ENCODE results near the gene SOX1. TPM values are rescaled to one million over a fixed set of nuclear protein-coding genes. Genes with fewer than 3 reads are reported as not detected.

SOX1 gene
- total RNA-seq, 1 donor from 2014 or later, result not detected

- no peak overlapping the region for H3K4me3 ChIP-seq (ENCODE audit: low read depth, low read length)
- DNase-seq (ENCODE audit: low read depth) (no peak), FAIRE-seq (no peak)
- no peak for TF ChIP-seq CTCF (IDR thresholded peaks at IDR 0.05; ENCODE audit: insufficient read depth, low read length, severe bottlenecking)
- peaks cover 69% of the 10 kb centered on the region for H3K27me3 ChIP-seq (ENCODE audit: control insufficient read depth, insufficient read depth, low read length)
- no peaks in the 10 kb centered on the region for H3K36me3 ChIP-seq (ENCODE audit: control insufficient read depth, insufficient read depth, low read length)
Measured at GRCh38 chr13:112062072-112062567, 4.8 kb upstream of the SOX1 start.

DNA sequence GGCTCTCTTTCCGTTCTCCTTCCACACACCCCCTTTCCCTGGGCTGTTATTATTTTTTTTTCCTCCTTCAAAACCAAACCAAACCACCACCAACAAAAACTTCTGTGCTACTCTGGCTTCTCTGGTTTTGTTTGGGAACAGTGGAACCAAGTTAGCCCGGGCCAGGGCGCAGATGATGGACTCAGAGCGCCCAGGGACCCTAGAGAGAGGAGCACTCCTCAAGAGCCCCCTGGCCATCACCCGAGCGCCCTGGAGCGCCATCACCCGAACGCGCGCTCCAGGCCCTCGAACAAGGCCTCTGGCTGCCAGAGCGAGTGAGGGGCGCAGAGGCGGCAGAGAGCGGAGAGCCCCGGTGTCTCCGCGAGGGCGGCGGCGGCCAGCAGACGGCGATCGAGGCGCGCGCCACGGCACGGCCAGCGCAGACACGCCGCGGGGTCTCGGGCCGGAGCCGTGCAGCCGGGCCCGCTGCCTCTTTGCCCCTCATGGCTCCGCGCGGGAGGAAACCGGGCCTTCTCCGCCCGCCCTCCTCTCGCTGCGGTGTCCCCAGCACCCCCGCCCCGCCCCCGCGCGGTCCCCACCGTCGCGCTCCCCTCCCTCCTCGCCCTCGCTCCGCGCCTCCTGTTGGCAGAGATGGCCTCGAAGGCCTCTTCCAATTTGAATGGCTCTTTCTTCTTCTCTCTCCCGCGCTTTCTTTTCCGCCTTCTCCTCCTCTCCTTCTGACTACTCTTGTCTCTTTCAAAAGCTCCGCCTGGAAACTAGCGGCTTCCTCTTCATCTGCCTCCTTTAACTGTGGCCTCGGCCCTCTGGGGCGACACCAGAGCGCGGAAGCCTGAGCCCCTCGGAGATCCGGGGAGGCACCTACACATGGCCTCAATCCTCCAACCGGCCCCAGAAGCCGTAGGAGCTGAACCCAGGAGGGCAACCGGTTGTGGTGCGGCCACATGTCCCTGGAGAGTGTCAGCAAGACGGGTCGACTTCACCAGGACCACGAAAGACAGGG lies 4.1 kb upstream of the SOX1 start:
- H3K27me3 ChIP-seq (ENCODE audit: control insufficient read depth, insufficient read depth, low read length), result peaks cover 66% of the 10 kb centered on the region
- FAIRE-seq (no peak), DNase-seq (ENCODE audit: low read depth) (no peak)
- H3K36me3 ChIP-seq (ENCODE audit: control insufficient read depth, insufficient read depth, low read length), result no peaks in the 10 kb centered on the region
- no peak for TF ChIP-seq CTCF (IDR thresholded peaks at IDR 0.05; ENCODE audit: insufficient read depth, low read length, severe bottlenecking)
- H3K4me3 ChIP-seq (ENCODE audit: low read depth, low read length), result no peak overlapping the region

- DNase-seq (ENCODE audit: low read depth), result no peak
- Histone ChIP-seq H3K27me3 (ENCODE audit: control insufficient read depth, insufficient read depth, low read length) (peaks cover 56% of the 10 kb centered on the region), H3K36me3 (ENCODE audit: control insufficient read depth, insufficient read depth, low read length) (no peaks in the 10 kb centered on the region), H3K4me3 (ENCODE audit: low read depth, low read length) (no peak overlapping the region)
- no peak for TF ChIP-seq CTCF (IDR thresholded peaks at IDR 0.05; ENCODE audit: insufficient read depth, low read length, severe bottlenecking)
- no peak for FAIRE-seq
Measured at GRCh38 chr13:112063807-112064206, 3.1 kb upstream of the SOX1 start.

DNA sequence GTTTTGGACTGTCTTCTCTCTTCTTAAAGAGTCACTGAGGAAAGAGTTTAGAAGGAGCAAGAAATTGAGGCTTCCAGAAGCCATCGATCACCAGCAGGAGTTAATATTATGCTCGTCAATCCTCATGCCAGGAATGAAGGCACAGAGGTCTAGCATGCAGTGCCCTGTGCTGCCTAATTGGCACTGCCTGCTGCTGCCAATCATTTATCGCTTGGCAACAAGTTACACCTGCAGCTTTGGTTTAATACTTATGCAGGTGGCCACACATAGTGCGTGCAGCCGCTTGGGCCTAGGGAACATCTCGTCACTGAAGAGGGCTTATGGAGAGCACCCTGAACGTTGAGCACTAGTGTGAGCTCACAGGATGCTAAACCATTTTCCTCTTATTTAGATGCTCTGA lies 2.7 kb upstream of the SOX1 start:
- FAIRE-seq, result no peak
- Histone ChIP-seq H3K4me3 (ENCODE audit: low read depth, low read length) (no peak overlapping the region), H3K36me3 (ENCODE audit: control insufficient read depth, insufficient read depth, low read length) (no peaks in the 10 kb centered on the region), H3K27me3 (ENCODE audit: control insufficient read depth, insufficient read depth, low read length) (peaks cover 54% of the 10 kb centered on the region)
- TF ChIP-seq CTCF (IDR thresholded peaks at IDR 0.05; ENCODE audit: insufficient read depth, low read length, severe bottlenecking), result no peak
- no peak for DNase-seq (ENCODE audit: low read depth)

GRCh38 chr13:112065521-112065866 lies 1.5 kb upstream of the SOX1 start:
- DNase-seq (ENCODE audit: low read depth), result no peak
- Histone ChIP-seq H3K4me3 (ENCODE audit: low read depth, low read length) (no peak overlapping the region), H3K36me3 (ENCODE audit: control insufficient read depth, insufficient read depth, low read length) (no peaks in the 10 kb centered on the region), H3K27me3 (ENCODE audit: control insufficient read depth, insufficient read depth, low read length) (peaks cover 48% of the 10 kb centered on the region)
- no peak for FAIRE-seq
- no peak for TF ChIP-seq CTCF (IDR thresholded peaks at IDR 0.05; ENCODE audit: insufficient read depth, low read length, severe bottlenecking)
